Activated CD8-positive, alpha-beta T cell treated with anti-CD3 and anti-CD28 coated beads for 36 hours (primary cell): ENCODE results near the gene MYDGF. TPM values are rescaled to one million over a fixed set of nuclear protein-coding genes. Genes with fewer than 3 reads are reported as not detected.
A peak's percentile ranks its signal among the peaks of the same experiment; 100 is the strongest.

ENCODE experiments used
- ATAC-seq: fragments of 200-7000 bp; cut with Tn5 transposase; one replicate; pipeline ENCODE4 v1.10.0; 2021; ENCODE audit warnings: mild to moderate bottlenecking, moderate library complexity
- CTCF ChIA-PET: fragments of 350-600 bp; sonication (Branson Sonifier 250); formaldehyde crosslinking; loops from one replicate; lab custom pipeline; 2021; ENCODE audit warnings: antibody characterized with exemption; lab: Charles Lee
- POLR2A ChIA-PET: fragments of 350-600 bp; sonication (Branson Sonifier 250); formaldehyde crosslinking; loops from one replicate; lab custom pipeline; 2021; ENCODE audit warnings: antibody characterized with exemption; lab: Charles Lee
- DNase-seq: peaks from one replicate; pipeline ENCODE4 v3.0.0-alpha.2; 2020
- H3K27ac Mint-ChIP-seq: one replicate; pipeline ENCODE4 v1.8.0; 2021; ENCODE audit warnings: mild to moderate bottlenecking, mixed read lengths
- H3K27me3 Mint-ChIP-seq: one replicate; pipeline ENCODE4 v1.8.0; 2021; ENCODE audit warnings: mixed read lengths
- H3K36me3 Mint-ChIP-seq: one replicate; pipeline ENCODE4 v1.8.0; 2021; ENCODE audit warnings: low read depth, mixed read lengths
- H3K4me1 Mint-ChIP-seq: one replicate; pipeline ENCODE4 v1.8.0; 2021; ENCODE audit warnings: low read depth, mixed read lengths
- H3K4me3 Mint-ChIP-seq: one replicate; pipeline ENCODE4 v1.8.0; 2021; ENCODE audit warnings: mild to moderate bottlenecking, moderate library complexity, mixed read lengths
- H3K9me3 Mint-ChIP-seq: one replicate; pipeline ENCODE4 v1.8.0; 2021; ENCODE audit warnings: mixed read lengths
- CTCF ChIP-seq: fragments of 200-600 bp; IDR thresholded peaks from one replicate; pipeline ENCODE4 v1.8.0; 2022; ENCODE audit warnings: antibody characterized with exemption, mild to moderate bottlenecking
- intact Hi-C: fragments of 100-400 bp; cut with micrococcal nuclease; formaldehyde crosslinking; loops from one replicate; pipeline ENCODE4 v1.10.0; 2022
- total RNA-seq, 2 experiments: library from RNA; stranded (reverse); gene quantifications; one replicate each; pipeline ENCODE4 v1.2.3, GENCODE V29; 2021

The MYDGF gene
- 10 to 100 TPM; 58.3 to 62.1 TPM for total RNA-seq

GRCh38 chr19:4669723-4670480 is at the start of gene MYDGF:
MYDGF (minus strand) TSS chr19:4670342; CDS start chr19:4670334, 8 bp downstream.
- intact Hi-C loops = no loop called here
- ChIA-PET CTCF (no interaction called here), POLR2A (interaction anchor here (0.6 kb wide), 1 partner anchor 290 kb away, joined by 3 read pairs; no protein-coding TSS in a partner anchor)
- Mint-ChIP-seq H3K36me3 (peaks cover 15% of the 10 kb centered on the region), H3K4me1 (peaks cover 13% of the 10 kb centered on the region), H3K4me3 (peak within 1 kb of the TSS; percentile 88), H3K27me3 (no peaks in the 10 kb centered on the region), H3K27ac (peak within 1 kb of the TSS; percentile 85), H3K9me3 (no peaks in the 10 kb centered on the region)
- peak; percentile 95 for DNase-seq
- TF ChIP-seq CTCF = no peak
- ATAC-seq = peak; percentile 99

GRCh38 chr19:4719499-4719866 is 49.3 kb upstream of the MYDGF start:
- TF ChIP-seq CTCF = no peak
- DNase-seq (no peak), ATAC-seq (no peak)
- peaks cover 3% of the 10 kb centered on the region for H3K27me3 Mint-ChIP-seq
- H3K9me3 Mint-ChIP-seq = no peaks in the 10 kb centered on the region
- POLR2A ChIA-PET = no interaction called here
- peaks cover 17% of the 10 kb centered on the region for H3K36me3 Mint-ChIP-seq
- no peak overlapping the region for H3K4me3 Mint-ChIP-seq
- H3K4me1 Mint-ChIP-seq = peaks cover 17% of the 10 kb centered on the region
- intact Hi-C loops = no loop called here
- no peak overlapping the region for H3K27ac Mint-ChIP-seq
- CTCF ChIA-PET = no interaction called here

GRCh38 chr19:4717966-4718701 is 48.0 kb upstream of the MYDGF start:
- CTCF ChIA-PET = no interaction called here
- intact Hi-C loops = no loop called here
- Mint-ChIP-seq H3K36me3 (peaks cover 19% of the 10 kb centered on the region), H3K9me3 (no peaks in the 10 kb centered on the region), H3K27ac (no peak overlapping the region), H3K27me3 (no peaks in the 10 kb centered on the region), H3K4me3 (no peak overlapping the region), H3K4me1 (peaks cover 16% of the 10 kb centered on the region)
- no peak for TF ChIP-seq CTCF
- DNase-seq (no peak), ATAC-seq (no peak)
- POLR2A ChIA-PET = no interaction called here

- intact Hi-C loops = no loop called here
- CTCF ChIA-PET = interaction anchor here (0.9 kb wide), 1 partner anchor 150 kb away, joined by 3 read pairs; no protein-coding TSS in a partner anchor
- ATAC-seq (no peak), DNase-seq (no peak)
- no peak overlapping the region for H3K4me3 Mint-ChIP-seq
- H3K36me3 Mint-ChIP-seq = peaks cover 19% of the 10 kb centered on the region
- no peak overlapping the region for H3K27ac Mint-ChIP-seq
- H3K4me1 Mint-ChIP-seq = peaks cover 15% of the 10 kb centered on the region
- no peak for TF ChIP-seq CTCF
- POLR2A ChIA-PET = no interaction called here
- no peaks in the 10 kb centered on the region for H3K27me3 Mint-ChIP-seq
- no peaks in the 10 kb centered on the region for H3K9me3 Mint-ChIP-seq
Observed at GRCh38 chr19:4717191-4717965, 47.2 kb upstream of the MYDGF start.
